Islet precursor cell (in vitro differentiated cells): Measurements from ENCODE around the gene ZMYND15.
"Not testable (repeated sequence)": the region's sequence is repeated elsewhere in the genome, so short reads cannot be mapped to it uniquely, and the experiment has no call there.

Source experiments
- DNase-seq: peaks from one replicate; pipeline ENCODE4 v3.0.0-alpha.2; 2018

Gene ZMYND15

GRCh38 chr17:4739122-4740024 is at the start of gene ZMYND15, which contains the start of gene CXCL16:
Gene ZMYND15 (plus strand): TSS chr17:4739833. CDS start chr17:4740549, 716 bp downstream.
Gene CXCL16 (minus strand): TSS chr17:4739928. CDS start chr17:4739339, 589 bp downstream.
- DNase-seq, result peak; percentile 66

- peak; percentile 2 for DNase-seq
Observed at GRCh38 chr17:4689872-4690271, 49.8 kb upstream of the ZMYND15 start.

- DNase-seq, result peak; percentile 53
Observed at GRCh38 chr17:4690745-4691144, 48.9 kb upstream of the ZMYND15 start.

- no peak for DNase-seq
Observed at GRCh38 chr17:4691686-4692085, 47.9 kb upstream of the ZMYND15 start.

- no peak for DNase-seq
Observed at GRCh38 chr17:4693416-4693815, 46.2 kb upstream of the ZMYND15 start.

- DNase-seq, result no peak
Observed at GRCh38 chr17:4696437-4696805, 43.2 kb upstream of the ZMYND15 start.

- DNase-seq, result not testable (repeated sequence)
Observed at GRCh38 chr17:4699401-4700056, 40.1 kb upstream of the ZMYND15 start.

- DNase-seq, result no peak
Observed at GRCh38 chr17:4701116-4701515, 38.5 kb upstream of the ZMYND15 start.

GRCh38 chr17:4703330-4703691 is 36.3 kb upstream of the ZMYND15 start:
- DNase-seq, result no peak

GRCh38 chr17:4704574-4704907 is 35.1 kb upstream of the ZMYND15 start:
- DNase-seq, result not testable (repeated sequence)

GRCh38 chr17:4704991-4705390 is 34.6 kb upstream of the ZMYND15 start:
- DNase-seq, result no peak

GRCh38 chr17:4706121-4706520 is 33.5 kb upstream of the ZMYND15 start:
- DNase-seq, result no peak

GRCh38 chr17:4708436-4708835 is 31.2 kb upstream of the ZMYND15 start:
- DNase-seq, result peak; percentile 61

- peak; percentile 100 for DNase-seq
Observed at GRCh38 chr17:4709794-4710692, 29.6 kb upstream of the ZMYND15 start, which contains the start of gene ARRB2. Gene ARRB2 (plus strand): TSS chr17:4710632. CDS start chr17:4710722, 90 bp downstream.

- no peak for DNase-seq
Observed at GRCh38 chr17:4710693-4711634, 28.7 kb upstream of the ZMYND15 start.

- DNase-seq, result no peak
Observed at GRCh38 chr17:4711661-4712181, 27.9 kb upstream of the ZMYND15 start.

- DNase-seq, result no peak
Observed at GRCh38 chr17:4712526-4712925, 27.1 kb upstream of the ZMYND15 start.

- DNase-seq, result not testable (repeated sequence)
Observed at GRCh38 chr17:4714340-4715062, 25.1 kb upstream of the ZMYND15 start.

- no peak for DNase-seq
Observed at GRCh38 chr17:4715063-4715744, 24.4 kb upstream of the ZMYND15 start.

GRCh38 chr17:4716081-4716480 is 23.6 kb upstream of the ZMYND15 start:
- no peak for DNase-seq
